H9 (cell line): ENCODE data around the gene SLC22A15. TPM values are rescaled to one million over a fixed set of nuclear protein-coding genes. Genes with fewer than 3 reads are reported as not detected.

ENCODE experiments used
- DNase-seq: peaks from one replicate; pipeline ENCODE4 v3.0.0-alpha.2; 2017
- H2AFZ ChIP-seq: one replicate; pipeline ENCODE4 v1.6.1; 2013; ENCODE audit warnings: mild to moderate bottlenecking, low read length, control low read depth, moderate library complexity
- H2AK5ac ChIP-seq: 2 replicates; pipeline ENCODE4 v1.6.1; 2013; ENCODE audit warnings: low read length, control low read depth, mixed read lengths; ENCODE audit not compliant: insufficient read length
- H2BK120ac ChIP-seq: one replicate; pipeline ENCODE4 v1.6.1; 2013; ENCODE audit warnings: low read depth, mild to moderate bottlenecking, low read length, control low read depth, inconsistent platforms; ENCODE audit not compliant: poor library complexity, severe bottlenecking
- H2BK12ac ChIP-seq: 2 replicates; pipeline ENCODE4 v1.6.1; 2013; ENCODE audit warnings: low read length, control low read depth, mixed read lengths, low read depth; ENCODE audit not compliant: insufficient read length
- H2BK15ac ChIP-seq: 2 replicates; pipeline ENCODE4 v1.6.1; 2013; ENCODE audit warnings: low read depth, low read length, control low read depth
- H2BK20ac ChIP-seq: one replicate; pipeline ENCODE4 v1.6.1; 2013; ENCODE audit warnings: low read depth, mild to moderate bottlenecking, low read length, control low read depth, inconsistent platforms; ENCODE audit not compliant: poor library complexity, severe bottlenecking
- H2BK5ac ChIP-seq: 2 replicates; pipeline ENCODE4 v1.6.1; 2013; ENCODE audit warnings: low read length, control low read depth, mixed read lengths; ENCODE audit not compliant: insufficient read length
- H3K14ac ChIP-seq: 2 replicates; pipeline ENCODE4 v1.6.1; 2013; ENCODE audit warnings: low read length, control low read depth; ENCODE audit not compliant: insufficient read depth
- H3K18ac ChIP-seq: 2 replicates; pipeline ENCODE4 v1.6.1; 2013; ENCODE audit warnings: low read depth, mild to moderate bottlenecking, mixed read lengths, low read length, control low read depth; ENCODE audit not compliant: insufficient read length
- H3K23ac ChIP-seq: 2 replicates; pipeline ENCODE4 v1.6.1; 2013; ENCODE audit warnings: low read length, control low read depth, mixed read lengths, low read depth; ENCODE audit not compliant: insufficient read length
- H3K23me2 ChIP-seq: 2 replicates; pipeline ENCODE4 v1.6.1; 2013; ENCODE audit warnings: low read depth, mild to moderate bottlenecking, mixed read lengths, low read length, control low read depth; ENCODE audit not compliant: insufficient read length, poor library complexity, severe bottlenecking
- H3K27ac ChIP-seq: 2 replicates; pipeline ENCODE4 v1.5.1; 2013; ENCODE audit warnings: low read length, control low read depth, mixed read lengths, low read depth; ENCODE audit not compliant: insufficient read length
- H3K27me3 ChIP-seq: 2 replicates; pipeline ENCODE4 v1.6.1; 2013; ENCODE audit warnings: low read length, control low read depth, inconsistent platforms; ENCODE audit not compliant: insufficient read depth
- H3K4ac ChIP-seq: 2 replicates; pipeline ENCODE4 v1.6.1; 2013; ENCODE audit warnings: low read depth, mild to moderate bottlenecking, control low read depth, inconsistent platforms, low read length, moderate library complexity
- H3K4me1 ChIP-seq: 2 replicates; pipeline ENCODE4 v1.6.1; 2013; ENCODE audit warnings: low read length, control low read depth, inconsistent platforms; ENCODE audit not compliant: insufficient read depth
- H3K4me2 ChIP-seq: 2 replicates; pipeline ENCODE4 v1.6.1; 2013; ENCODE audit warnings: low read length, control low read depth, mixed read lengths; ENCODE audit not compliant: insufficient read length, insufficient read depth
- H3K56ac ChIP-seq: 2 replicates; pipeline ENCODE4 v1.6.1; 2013; ENCODE audit warnings: low read depth, mild to moderate bottlenecking, mixed read lengths, low read length, control low read depth; ENCODE audit not compliant: insufficient read length
- H3K79me1 ChIP-seq: 2 replicates; pipeline ENCODE4 v1.6.1; 2013; ENCODE audit warnings: low read depth, mild to moderate bottlenecking, moderate library complexity, low read length, control low read depth, inconsistent platforms; ENCODE audit not compliant: insufficient read depth, poor library complexity, severe bottlenecking
- H3K79me2 ChIP-seq: 2 replicates; pipeline ENCODE4 v1.6.1; 2013; ENCODE audit warnings: low read length, control low read depth, inconsistent platforms; ENCODE audit not compliant: insufficient read depth
- H3K9ac ChIP-seq: 2 replicates; pipeline ENCODE4 v1.6.1; 2013; ENCODE audit warnings: low read length, control low read depth, mixed read lengths; ENCODE audit not compliant: insufficient read length; ENCODE audit errors: extremely low read depth
- H3K9me3 ChIP-seq: one replicate; pipeline ENCODE4 v1.6.1; 2013; ENCODE audit warnings: low read depth, low read length, inconsistent platforms; ENCODE audit not compliant: control insufficient read depth
- H3T11ph ChIP-seq: one replicate; pipeline ENCODE4 v1.6.1; 2013; ENCODE audit warnings: mild to moderate bottlenecking, low read length, control low read depth, inconsistent platforms
- H4K20me1 ChIP-seq: one replicate; pipeline ENCODE4 v1.6.1; 2013; ENCODE audit not compliant: control insufficient read depth, insufficient read length, insufficient read depth
- H4K5ac ChIP-seq: 2 replicates; pipeline ENCODE4 v1.6.1; 2013; ENCODE audit warnings: low read depth, mild to moderate bottlenecking, mixed read lengths, low read length, control low read depth; ENCODE audit not compliant: insufficient read length
- H4K8ac ChIP-seq: replicated peaks from 2 replicates; pipeline ENCODE4 v1.6.1; 2013; ENCODE audit warnings: low read length, control low read depth, mixed read lengths, low read depth; ENCODE audit not compliant: insufficient read length
- H4K91ac ChIP-seq: 2 replicates; pipeline ENCODE4 v1.6.1; 2013; ENCODE audit warnings: low read depth, mild to moderate bottlenecking, moderate library complexity, mixed read lengths, low read length, control low read depth; ENCODE audit not compliant: insufficient read length
- H3K27ac Mint-ChIP-seq, 3 experiments: 2 replicates in 2 of 3; 3 replicates in 1 of 3; pipeline ENCODE4 v1.8.0; 2020 to 2021; ENCODE audit warnings: mixed read lengths in 3 of 3, mild to moderate bottlenecking in 1 of 3, moderate library complexity in 1 of 3
- H3K27me3 Mint-ChIP-seq: 2 replicates; pipeline ENCODE4 v1.8.0; 2021; ENCODE audit warnings: low read depth, mild to moderate bottlenecking, moderate library complexity, mixed read lengths
- H3K36me3 Mint-ChIP-seq, 3 experiments: 2 replicates in 2 of 3; 3 replicates in 1 of 3; pipeline ENCODE4 v1.8.0; 2020 to 2021; ENCODE audit warnings: low read depth in 3 of 3, mixed read lengths in 3 of 3; ENCODE audit not compliant: insufficient read depth in 1 of 3
- H3K4me1 Mint-ChIP-seq, 2 experiments: 2 replicates each; pipeline ENCODE4 v1.8.0; 2020; ENCODE audit warnings: mixed read lengths in 2 of 2
- H3K4me3 Mint-ChIP-seq, 2 experiments: 2 replicates in 1 of 2; 3 replicates in 1 of 2; pipeline ENCODE4 v1.8.0; 2020 to 2021; ENCODE audit warnings: mild to moderate bottlenecking in 2 of 2, mixed read lengths in 2 of 2, moderate library complexity in 1 of 2
- H3K9me3 Mint-ChIP-seq, 2 experiments: 2 replicates in 1 of 2; 3 replicates in 1 of 2; pipeline ENCODE4 v1.8.0; 2020; ENCODE audit warnings: mild to moderate bottlenecking in 2 of 2, mixed read lengths in 2 of 2, moderate library complexity in 1 of 2
- WGBS: extraction: QIAGEN DNeasy Blood & Tissue Kit; methylation state at CpG from one replicate; pipeline ENCODE4 v1.1.7; 2013; ENCODE audit warnings: missing lambda C conversion rate, low lambda C conversion rate, mixed read lengths; ENCODE audit not compliant: insufficient read length; ENCODE audit errors: extremely low coverage; 5-methylcytosine and 5-hydroxymethylcytosine counted together
- total RNA-seq: library from RNA; stranded (reverse); gene quantifications from 2 replicates; pipeline ENCODE4 v1.2.1, GENCODE V29; 2021
- TF ChIP-seq, protein P1 (sequence below): fragments of 200-600 bp; sonication (generic); conservative IDR thresholded peaks from 3 replicates; pipeline ENCODE4 v1.8.0; 2021; ENCODE audit warnings: antibody characterized with exemption, mild to moderate bottlenecking

Gene SLC22A15
- total RNA-seq, 1 experiment from 2014 or later = 3.2 TPM

DNA sequence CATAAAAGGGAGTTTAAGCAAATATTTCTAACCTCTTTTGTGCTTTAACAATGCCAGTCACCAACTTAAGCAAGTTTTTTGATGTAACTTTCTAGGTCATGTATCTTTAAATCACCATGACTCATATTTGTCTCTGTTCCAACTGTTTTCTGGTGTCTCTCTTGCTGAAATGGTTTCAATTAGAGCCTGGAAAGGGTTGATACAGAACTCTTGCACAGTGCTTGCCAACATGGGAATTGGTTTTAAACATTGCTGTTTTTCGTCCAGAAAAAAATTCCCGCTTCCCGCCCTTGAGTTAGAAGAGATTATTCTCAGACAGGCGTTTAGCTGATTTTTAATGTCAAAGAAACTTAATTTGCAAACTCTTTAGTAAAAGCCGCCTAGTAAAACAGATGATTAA, 46.4 kb upstream of the SLC22A15 start:
- H3K27me3 Mint-ChIP-seq = no peaks in the 10 kb centered on the region
- no peak overlapping the region for H3K4ac ChIP-seq
- no peak overlapping the region for H2BK120ac ChIP-seq
- TF ChIP-seq, protein P1, sequence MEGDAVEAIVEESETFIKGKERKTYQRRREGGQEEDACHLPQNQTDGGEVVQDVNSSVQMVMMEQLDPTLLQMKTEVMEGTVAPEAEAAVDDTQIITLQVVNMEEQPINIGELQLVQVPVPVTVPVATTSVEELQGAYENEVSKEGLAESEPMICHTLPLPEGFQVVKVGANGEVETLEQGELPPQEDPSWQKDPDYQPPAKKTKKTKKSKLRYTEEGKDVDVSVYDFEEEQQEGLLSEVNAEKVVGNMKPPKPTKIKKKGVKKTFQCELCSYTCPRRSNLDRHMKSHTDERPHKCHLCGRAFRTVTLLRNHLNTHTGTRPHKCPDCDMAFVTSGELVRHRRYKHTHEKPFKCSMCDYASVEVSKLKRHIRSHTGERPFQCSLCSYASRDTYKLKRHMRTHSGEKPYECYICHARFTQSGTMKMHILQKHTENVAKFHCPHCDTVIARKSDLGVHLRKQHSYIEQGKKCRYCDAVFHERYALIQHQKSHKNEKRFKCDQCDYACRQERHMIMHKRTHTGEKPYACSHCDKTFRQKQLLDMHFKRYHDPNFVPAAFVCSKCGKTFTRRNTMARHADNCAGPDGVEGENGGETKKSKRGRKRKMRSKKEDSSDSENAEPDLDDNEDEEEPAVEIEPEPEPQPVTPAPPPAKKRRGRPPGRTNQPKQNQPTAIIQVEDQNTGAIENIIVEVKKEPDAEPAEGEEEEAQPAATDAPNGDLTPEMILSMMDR = no peak
- no peak overlapping the region for H4K5ac ChIP-seq
- H3K18ac ChIP-seq = no peak overlapping the region
- no peaks in the 10 kb centered on the region for H3K9me3 ChIP-seq
- H2AK5ac ChIP-seq = no peak overlapping the region
- H3K4me3 Mint-ChIP-seq = no peak overlapping the region
- H2BK12ac ChIP-seq = no peak overlapping the region
- H2BK5ac ChIP-seq = no peak overlapping the region
- no peaks in the 10 kb centered on the region for H4K20me1 ChIP-seq
- H2AFZ ChIP-seq = no peak overlapping the region
- no peaks in the 10 kb centered on the region for H3K79me1 ChIP-seq
- no peaks in the 10 kb centered on the region for H3K36me3 Mint-ChIP-seq
- no peak overlapping the region for H4K8ac ChIP-seq
- H3K23ac ChIP-seq = no peak overlapping the region
- no peak overlapping the region for H2BK15ac ChIP-seq
- H3K27ac ChIP-seq = no peak overlapping the region
- H3K79me2 ChIP-seq = no peaks in the 10 kb centered on the region
- no peaks in the 10 kb centered on the region for H3K27me3 ChIP-seq
- whole genome bisulfite sequencing = no CpG with 5 or more reads among the region's 5 CpGs
- no peak overlapping the region for H3K9ac ChIP-seq
- peaks cover 27 to 36% of the 10 kb centered on the region in 2 experiments for H3K4me1 Mint-ChIP-seq
- H3K27ac Mint-ChIP-seq = peak overlapping the region in 1 of 3 experiments; percentile 32; a peak in 1 of 7 replicates
- H3K23me2 ChIP-seq = no peaks in the 10 kb centered on the region
- H4K91ac ChIP-seq = no peak overlapping the region
- H2BK20ac ChIP-seq = peak overlapping the region; percentile 45
- H3K14ac ChIP-seq = no peak overlapping the region
- H3K56ac ChIP-seq = no peak overlapping the region
- no peaks in the 10 kb centered on the region; a peak in 1 of 5 replicates for H3K9me3 Mint-ChIP-seq
- no peak for DNase-seq
- peaks cover under 1% of the 10 kb centered on the region; the same call in 1 of the 2 replicates for H3K4me1 ChIP-seq
- H3T11ph ChIP-seq = no peak overlapping the region
- H3K4me2 ChIP-seq = no peak overlapping the region
